Stimulated activated CD8-positive, alpha-beta memory T cell treated with anti-CD3 and anti-CD28 coated beads, Interleukin-15, amount 100 ng/mL, for 4 hours (primary cell): ENCODE results near the gene HPCAL4.

ENCODE experiments used
- DNase-seq, 2 donors: peaks; one replicate each; pipeline ENCODE4 v3.0.0-alpha.2; 2020; ENCODE audit warnings: low read depth in 2 of 2

The HPCAL4 gene

GRCh38 chr1:39676948-39677548 is 14.2 kb downstream of the HPCAL4 start:
- no peak for DNase-seq

GRCh38 chr1:39675220-39675619 is 16.0 kb downstream of the HPCAL4 start:
- DNase-seq: no peak

- DNase-seq: no peak
Measured at GRCh38 chr1:39673215-39673614, 18.0 kb downstream of the HPCAL4 start.

- no peak for DNase-seq
Measured at GRCh38 chr1:39672551-39672947, 18.7 kb downstream of the HPCAL4 start.

GRCh38 chr1:39671793-39672550 is 19.3 kb downstream of the HPCAL4 start, which contains the start of gene NT5C1A:
TSS of gene NT5C1A (minus strand) at chr1:39672107. CDS start at chr1:39672038, 69 bp downstream.
- DNase-seq: no peak

GRCh38 chr1:39671433-39671792 is 19.8 kb downstream of the HPCAL4 start:
- no peak for DNase-seq

GRCh38 chr1:39670689-39671088 is 20.5 kb downstream of the HPCAL4 start:
- no peak for DNase-seq

GRCh38 chr1:39668894-39669293 is 22.3 kb downstream of the HPCAL4 start:
- DNase-seq: no peak

- no peak for DNase-seq
Measured at GRCh38 chr1:39668111-39668510, 23.1 kb downstream of the HPCAL4 start.

- DNase-seq: no peak
Measured at GRCh38 chr1:39666772-39667171, 24.5 kb downstream of the HPCAL4 start.

- no peak for DNase-seq
Measured at GRCh38 chr1:39663559-39663958, 27.7 kb downstream of the HPCAL4 start.

GRCh38 chr1:39662861-39663260 is 28.4 kb downstream of the HPCAL4 start:
- DNase-seq: no peak

- DNase-seq: no peak
Measured at GRCh38 chr1:39659538-39659937, 31.7 kb downstream of the HPCAL4 start.

GRCh38 chr1:39659110-39659509 is 32.1 kb downstream of the HPCAL4 start:
- DNase-seq: no peak

GRCh38 chr1:39657923-39658485 is 33.2 kb downstream of the HPCAL4 start:
- DNase-seq: no peak

GRCh38 chr1:39657402-39657801 is 33.8 kb downstream of the HPCAL4 start:
- DNase-seq: no peak

GRCh38 chr1:39656391-39656790 is 34.8 kb downstream of the HPCAL4 start:
- no peak for DNase-seq

- DNase-seq: no peak
Measured at GRCh38 chr1:39655578-39656268, 35.5 kb downstream of the HPCAL4 start.

GRCh38 chr1:39654291-39654690 is 36.9 kb downstream of the HPCAL4 start:
- DNase-seq: no peak

GRCh38 chr1:39653546-39654031 is 37.6 kb downstream of the HPCAL4 start:
- peak; percentile 40 to 60 for DNase-seq

GRCh38 chr1:39652554-39652953 is 38.7 kb downstream of the HPCAL4 start:
- DNase-seq: no peak

GRCh38 chr1:39652105-39652504 is 39.1 kb downstream of the HPCAL4 start:
- no peak for DNase-seq
